SH-SY5Y (cell line): ENCODE measurements around the gene DYNLL2.

Source experiments
- GATA2 ChIP-seq: IDR thresholded peaks from 2 replicates; pipeline ENCODE4 v1.6.1; 2011; ENCODE audit warnings: mild to moderate bottlenecking, low read depth, low read length
- GATA3 ChIP-seq: IDR thresholded peaks from 2 replicates; pipeline ENCODE4 v1.6.1; 2011; ENCODE audit warnings: low read depth, mild to moderate bottlenecking, low read length, moderate library complexity

The DYNLL2 gene

DNA sequence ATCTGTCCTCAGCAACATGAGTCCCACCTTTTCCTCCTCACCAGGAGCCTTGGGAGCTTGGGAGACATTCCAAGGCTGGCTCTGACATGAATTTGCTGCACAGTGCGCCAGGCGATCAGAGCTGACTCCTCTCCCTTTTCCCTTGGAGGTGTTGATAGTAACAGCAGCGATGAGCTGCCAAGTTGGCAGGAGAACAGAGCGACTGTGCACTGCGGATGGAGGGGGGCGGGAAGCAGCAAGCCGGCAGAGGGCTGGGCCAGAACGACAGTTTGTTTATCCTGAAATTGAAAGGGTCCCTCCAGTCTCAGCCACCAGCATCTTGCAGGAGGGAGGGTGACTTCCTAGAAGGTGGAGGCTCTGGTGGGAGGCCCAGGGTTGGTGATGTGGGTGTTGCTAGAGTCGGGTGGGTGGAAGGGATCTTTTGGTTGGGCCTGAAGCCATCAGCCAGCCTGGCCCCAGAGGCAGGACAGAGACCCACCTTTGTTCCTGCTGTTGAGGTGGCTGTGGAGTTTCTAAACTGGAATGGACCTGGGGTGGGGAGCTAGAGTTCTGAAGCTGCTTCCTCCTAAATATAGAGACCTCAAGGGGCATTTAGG lies 22.5 kb upstream of the DYNLL2 start:
- TF ChIP-seq GATA3 (no peak), GATA2 (no peak)

DNA sequence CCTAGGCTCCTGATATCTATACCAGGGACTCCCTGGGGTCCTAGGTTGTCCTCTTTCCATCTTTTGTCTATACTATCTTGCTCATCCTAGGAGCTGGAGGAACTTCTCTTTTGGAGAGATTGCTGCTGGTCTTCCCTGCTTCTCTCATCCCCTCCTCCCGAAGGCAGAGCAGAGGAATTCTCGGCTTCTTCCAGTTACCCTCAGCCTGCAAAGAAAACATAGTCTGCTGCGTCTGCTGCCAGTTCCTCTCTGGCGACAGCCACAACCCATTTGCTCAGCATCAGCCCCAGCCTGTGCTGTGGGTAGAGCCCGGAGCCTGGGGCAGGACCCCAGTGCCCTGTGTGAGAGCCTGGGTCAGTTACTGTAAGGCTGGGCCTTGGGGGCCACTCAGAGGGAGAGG lies 21.5 kb upstream of the DYNLL2 start:
- TF ChIP-seq GATA3 (no peak), GATA2 (no peak)

- TF ChIP-seq GATA2 (no peak), GATA3 (no peak)
Measured at GRCh38 chr17:58065238-58065637, 18.0 kb upstream of the DYNLL2 start.

DNA sequence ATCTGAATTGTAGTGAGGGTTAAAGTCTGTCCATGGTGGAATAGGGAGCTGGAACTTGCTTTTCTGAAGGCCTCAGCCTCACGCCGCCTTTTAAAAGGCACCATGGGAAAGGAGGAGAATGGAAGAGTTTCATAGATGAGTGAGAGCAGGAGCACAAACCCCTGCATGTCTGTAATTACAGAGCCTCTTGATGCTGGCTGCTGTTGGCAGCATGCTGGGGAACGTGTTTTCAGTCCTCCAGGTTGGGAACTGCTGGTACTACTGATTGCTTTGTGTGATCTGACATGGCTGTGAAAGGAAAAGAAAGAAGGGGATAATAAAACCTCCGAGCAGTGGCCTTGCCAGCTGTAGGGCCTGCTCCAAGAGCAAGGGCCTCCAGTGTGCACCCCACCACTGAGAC lies 16.8 kb upstream of the DYNLL2 start:
- TF ChIP-seq GATA2 (no peak), GATA3 (no peak)

DNA sequence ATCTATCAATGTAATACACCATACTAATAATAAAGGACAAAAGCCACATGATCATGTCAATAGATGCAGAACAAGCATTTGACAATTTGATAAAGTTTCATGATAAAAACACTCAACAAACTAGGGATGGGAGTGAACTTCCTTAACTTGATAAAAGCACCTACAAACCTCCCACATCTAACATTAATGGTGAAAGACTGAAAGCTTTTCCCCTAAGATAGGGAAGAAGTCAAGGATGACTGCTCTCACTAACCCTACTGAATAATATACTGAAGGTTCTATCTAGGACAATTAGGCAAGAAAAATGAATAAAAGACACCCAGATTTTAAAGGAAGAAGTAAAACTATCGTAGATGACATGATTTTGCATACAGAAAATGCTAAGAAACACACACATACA lies 10.4 kb upstream of the DYNLL2 start:
- TF ChIP-seq GATA3 (no peak), GATA2 (no peak)

DNA sequence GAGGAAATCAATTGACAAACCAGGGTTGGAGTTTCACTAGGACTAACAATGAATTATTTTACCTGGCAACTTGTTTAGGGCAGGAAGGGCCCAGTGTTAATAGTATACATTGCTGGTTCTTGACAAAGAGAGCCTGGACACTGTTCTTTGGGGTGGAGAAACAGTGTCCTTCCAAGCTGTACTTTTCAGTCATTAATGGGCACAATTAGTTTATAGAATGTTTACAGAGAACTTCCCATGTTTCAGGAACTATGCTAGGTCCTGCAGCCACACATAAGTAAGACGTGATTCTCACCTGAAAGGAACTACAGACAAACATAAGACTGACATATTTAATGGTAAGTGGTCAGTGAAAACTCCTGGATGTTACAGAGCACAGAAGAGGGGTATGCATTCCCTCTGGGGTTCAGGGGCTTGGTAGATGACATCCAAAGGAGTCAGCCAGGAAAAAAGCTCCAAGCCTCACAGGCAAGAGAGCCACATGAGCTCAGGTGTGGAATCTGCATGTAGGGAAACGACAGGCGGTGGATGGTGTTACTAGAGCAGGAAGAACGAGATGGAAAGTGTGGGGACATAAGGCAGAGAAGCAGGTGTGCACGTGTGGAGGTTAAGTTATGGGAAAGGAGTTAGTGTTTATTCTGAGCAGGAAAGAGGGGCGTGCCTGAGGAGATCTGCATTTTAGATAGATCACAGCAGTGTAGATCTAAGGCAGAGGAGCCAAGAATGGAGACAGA lies 3.8 kb upstream of the DYNLL2 start:
- TF ChIP-seq GATA2 (no peak), GATA3 (no peak)

- TF ChIP-seq GATA3 (no peak), GATA2 (no peak)
Measured at GRCh38 chr17:58081646-58082340, 1.4 kb upstream of the DYNLL2 start.

- TF ChIP-seq GATA2 (no peak), GATA3 (no peak)
Measured at GRCh38 chr17:58082341-58082869, 814 bp upstream of the DYNLL2 start.

DNA sequence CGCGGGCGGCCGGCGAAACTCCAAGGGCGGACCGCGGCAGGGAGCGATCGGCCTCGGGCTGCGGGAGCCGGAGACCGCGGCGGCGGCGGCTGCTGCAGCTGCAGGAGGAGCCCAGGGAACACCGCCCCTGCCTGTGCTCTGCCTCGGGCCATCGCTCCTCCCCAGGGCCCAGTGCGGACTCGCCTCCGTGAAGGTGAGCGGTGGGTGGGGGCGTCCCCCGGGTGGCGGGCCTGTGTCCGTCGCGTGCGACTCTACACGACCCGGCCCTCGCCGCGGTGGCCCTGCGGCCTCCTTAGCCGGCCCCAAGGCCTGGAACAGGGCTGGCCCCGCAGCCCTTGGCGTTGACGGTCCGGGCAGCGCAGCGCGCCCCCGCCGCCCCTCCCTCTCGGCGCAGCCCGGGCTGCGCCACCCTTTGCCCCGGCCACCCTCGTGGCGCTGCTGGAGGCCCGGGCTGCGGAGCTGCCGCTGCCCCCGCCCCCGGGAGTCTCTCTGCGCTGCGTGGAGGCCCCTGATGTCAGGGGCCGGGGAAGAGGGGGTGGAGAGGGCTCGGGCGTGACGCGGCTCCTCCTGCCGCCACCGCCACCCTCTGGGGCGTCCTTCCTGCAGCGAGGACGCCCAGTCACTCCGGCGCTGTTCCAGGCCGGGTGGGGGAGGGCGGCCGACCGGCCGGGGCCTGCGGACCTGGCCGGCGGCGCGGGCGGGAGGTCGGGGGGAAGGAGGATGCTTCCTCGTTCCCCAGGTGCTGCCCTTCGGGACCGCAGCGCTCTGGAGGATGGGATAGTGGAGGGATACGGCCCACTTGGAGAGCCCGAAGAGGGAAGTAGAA lies 485 bp downstream of the DYNLL2 start:
- TF ChIP-seq GATA3 (no peak), GATA2 (no peak)

DNA sequence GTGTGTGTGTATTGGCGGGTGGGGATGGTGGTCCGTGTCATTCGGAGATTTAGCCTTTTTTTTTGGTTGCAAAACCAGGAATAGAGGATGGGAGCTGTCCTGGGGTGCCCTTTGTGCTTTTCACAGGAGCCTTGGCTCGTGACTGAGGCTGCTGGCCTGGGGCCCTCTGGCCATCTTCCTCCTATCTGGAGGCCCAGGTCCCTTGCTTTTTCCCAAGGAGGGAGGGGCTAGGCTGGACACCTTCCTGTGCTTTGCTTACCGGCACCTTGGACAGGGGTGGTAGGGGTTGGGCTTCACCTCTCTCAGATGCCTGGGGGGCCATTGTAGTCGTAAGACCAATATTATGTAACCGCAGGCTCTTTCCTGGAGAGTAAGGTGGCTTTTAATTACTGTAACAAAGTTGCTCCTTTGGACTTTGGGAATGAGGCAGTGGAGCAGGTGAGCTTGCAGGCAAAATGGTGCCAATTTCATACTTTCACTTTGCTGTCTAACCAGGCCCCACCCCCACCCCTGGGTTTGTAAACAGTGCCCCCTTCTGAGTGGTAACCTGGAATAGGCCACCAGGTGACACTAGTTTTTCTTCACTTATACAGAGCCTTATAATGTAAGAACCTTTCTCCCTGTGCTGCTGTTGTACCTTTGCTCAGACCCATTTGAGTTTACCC lies 1.2 kb downstream of the DYNLL2 start:
- TF ChIP-seq GATA2, result no peak

DNA sequence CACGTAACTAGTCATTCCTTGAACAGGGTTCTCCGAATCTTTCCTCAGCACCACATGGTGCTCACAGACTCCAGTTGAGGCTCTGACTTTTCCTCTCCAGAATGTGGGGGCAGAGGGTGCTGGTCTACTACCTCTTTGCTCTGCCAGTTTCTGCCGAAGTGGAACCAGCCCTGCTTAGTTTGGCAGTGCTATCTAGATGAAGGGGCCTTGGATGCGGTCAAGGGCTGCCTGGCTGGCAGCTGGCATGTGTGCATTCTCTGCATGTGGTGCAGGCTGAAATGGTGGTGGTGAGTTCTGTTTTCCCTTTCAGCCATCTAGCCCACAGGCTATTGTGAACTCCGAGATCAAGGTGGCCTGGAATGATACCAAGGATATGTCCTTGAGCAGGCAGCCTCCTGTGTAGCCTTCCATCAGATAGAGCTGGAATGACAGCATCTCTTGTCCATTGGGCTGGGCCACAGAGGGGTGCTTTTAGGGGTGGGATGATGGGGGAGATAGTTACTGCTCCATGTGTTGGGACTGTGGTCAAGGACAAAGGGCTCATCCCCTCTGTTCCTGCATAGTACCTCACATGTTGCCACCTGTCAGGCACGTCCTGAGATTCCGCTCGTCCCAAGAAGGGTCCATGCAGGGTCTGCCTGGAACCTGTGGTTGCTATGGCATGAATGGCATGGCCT lies 2.0 kb downstream of the DYNLL2 start:
- no peak for TF ChIP-seq GATA2
- TF ChIP-seq GATA3, result no peak

- TF ChIP-seq GATA2 (no peak), GATA3 (no peak)
Measured at GRCh38 chr17:58086953-58087352, 3.7 kb downstream of the DYNLL2 start.

GRCh38 chr17:58088624-58089023 lies 5.4 kb downstream of the DYNLL2 start:
- TF ChIP-seq GATA2 (no peak), GATA3 (no peak)

DNA sequence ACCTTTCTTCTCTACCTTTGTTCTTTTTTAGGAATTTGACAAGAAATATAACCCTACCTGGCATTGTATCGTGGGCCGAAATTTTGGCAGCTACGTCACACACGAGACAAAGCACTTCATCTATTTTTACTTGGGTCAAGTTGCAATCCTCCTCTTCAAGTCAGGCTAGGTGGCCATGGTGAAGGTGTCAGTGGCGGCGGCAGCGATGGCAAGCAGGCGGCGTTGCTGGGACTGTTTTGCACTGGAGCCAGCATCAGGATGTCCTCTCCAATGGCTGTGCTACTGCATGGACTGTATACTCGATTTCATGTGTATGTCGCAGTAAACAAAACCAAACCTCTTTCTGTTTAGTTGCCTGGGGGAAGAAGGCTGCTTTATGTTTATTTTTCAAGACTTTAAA lies 5.9 kb downstream of the DYNLL2 start:
- no peak for TF ChIP-seq GATA2
- no peak for TF ChIP-seq GATA3
